Stimulated activated CD8-positive, alpha-beta memory T cell treated with anti-CD3 and anti-CD28 coated beads, Interleukin-12 subunit alpha, Interleukin-12 subunit beta, amount 100 ng/mL, for 1 hour (primary cell): ENCODE measurements around the gene TRRAP.

ENCODE experiments used
- DNase-seq: peaks from one replicate; pipeline ENCODE4 v3.0.0-alpha.2; 2020; ENCODE audit warnings: low read depth

Gene TRRAP

DNA sequence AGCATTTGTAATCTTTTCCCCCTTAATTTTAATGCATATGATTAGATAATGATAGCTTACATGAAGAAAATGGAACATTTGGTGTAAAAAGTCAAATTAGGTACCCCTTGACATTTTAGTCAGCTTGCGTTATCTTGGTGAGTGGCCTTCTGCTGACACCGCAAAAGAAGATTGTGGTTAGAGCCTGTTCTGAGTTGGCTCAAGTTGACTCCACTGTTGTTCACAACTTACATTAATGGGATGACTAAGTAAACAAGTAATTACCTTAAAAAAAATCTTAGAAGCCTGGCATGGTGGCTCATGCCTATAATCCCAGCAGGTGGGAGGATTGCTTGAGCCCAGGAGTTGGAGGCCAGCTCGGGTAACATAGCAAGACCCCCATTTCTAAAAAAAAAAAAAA, 24.2 kb downstream of the TRRAP start:
- DNase-seq, result no peak

- no peak for DNase-seq
Observed at GRCh38 chr7:98903246-98903645, 24.9 kb downstream of the TRRAP start.

DNA sequence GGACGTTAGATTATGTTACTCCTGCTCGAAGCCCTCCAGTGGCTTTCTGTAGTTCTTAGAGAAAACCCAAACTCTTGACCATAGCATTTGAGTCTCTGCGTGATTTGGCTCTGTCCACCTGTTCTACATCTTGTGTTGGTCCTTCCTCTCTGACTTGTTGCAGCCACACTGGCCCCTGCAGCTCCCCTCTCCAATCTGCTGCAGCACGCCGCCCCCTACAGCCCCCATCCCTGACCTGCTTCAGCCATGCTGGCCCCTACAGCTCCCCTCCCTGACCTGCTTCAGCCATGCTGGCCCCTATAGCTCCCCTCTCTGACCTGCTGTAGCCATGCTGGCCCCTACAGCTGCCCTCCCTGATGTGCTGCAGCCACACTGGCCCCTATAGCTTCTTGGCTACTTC, 29.2 kb downstream of the TRRAP start:
- no peak for DNase-seq

- DNase-seq, result no peak
Observed at GRCh38 chr7:98908585-98908984, 30.3 kb downstream of the TRRAP start.

DNA sequence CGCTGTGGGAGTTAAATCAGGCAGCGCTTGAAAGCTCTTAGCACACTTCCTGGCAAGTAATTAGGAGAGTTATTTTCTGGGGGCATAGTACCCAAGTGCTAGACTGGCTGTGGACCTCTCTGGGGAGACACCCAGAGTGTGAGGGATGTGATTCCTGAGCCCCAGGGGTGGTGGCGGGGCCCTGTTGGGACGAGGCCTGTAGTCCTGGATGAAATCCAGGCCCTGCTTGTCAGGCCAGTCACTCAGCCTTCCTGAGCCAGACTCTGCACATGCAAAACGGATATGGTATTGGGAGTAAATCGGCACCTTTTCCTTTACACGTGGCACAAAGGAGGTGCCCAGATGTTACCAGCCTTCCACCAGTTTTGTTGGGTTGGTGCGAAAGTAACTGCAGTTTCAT, 31.2 kb downstream of the TRRAP start:
- no peak for DNase-seq

GRCh38 chr7:98910427-98910826, 32.1 kb downstream of the TRRAP start:
- DNase-seq, result no peak

GRCh38 chr7:98911916-98912315, 33.6 kb downstream of the TRRAP start:
- no peak for DNase-seq

DNA sequence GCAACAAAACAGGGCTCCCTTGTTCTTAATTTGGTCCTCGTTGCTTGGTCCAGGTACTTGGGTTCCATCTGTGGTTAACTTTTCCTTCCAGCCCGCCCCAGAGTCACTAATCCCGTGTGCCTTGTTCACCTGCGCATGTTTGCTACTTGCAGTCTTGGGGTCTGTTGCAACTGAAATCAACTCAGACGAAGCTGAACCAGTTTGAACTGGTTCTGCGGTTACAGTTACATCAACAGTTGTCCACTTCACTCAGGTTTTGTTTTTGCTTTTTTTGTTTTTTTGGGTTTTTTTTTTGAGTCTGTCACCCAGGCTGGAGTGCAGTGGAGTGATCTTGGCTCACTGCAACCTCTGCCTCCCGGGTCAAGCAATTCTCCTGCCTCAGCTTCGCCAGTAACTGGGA, 34.7 kb downstream of the TRRAP start:
- no peak for DNase-seq

GRCh38 chr7:98913612-98914011, 35.3 kb downstream of the TRRAP start:
- DNase-seq, result no peak

GRCh38 chr7:98917331-98917730, 39.0 kb downstream of the TRRAP start:
- no peak for DNase-seq

DNA sequence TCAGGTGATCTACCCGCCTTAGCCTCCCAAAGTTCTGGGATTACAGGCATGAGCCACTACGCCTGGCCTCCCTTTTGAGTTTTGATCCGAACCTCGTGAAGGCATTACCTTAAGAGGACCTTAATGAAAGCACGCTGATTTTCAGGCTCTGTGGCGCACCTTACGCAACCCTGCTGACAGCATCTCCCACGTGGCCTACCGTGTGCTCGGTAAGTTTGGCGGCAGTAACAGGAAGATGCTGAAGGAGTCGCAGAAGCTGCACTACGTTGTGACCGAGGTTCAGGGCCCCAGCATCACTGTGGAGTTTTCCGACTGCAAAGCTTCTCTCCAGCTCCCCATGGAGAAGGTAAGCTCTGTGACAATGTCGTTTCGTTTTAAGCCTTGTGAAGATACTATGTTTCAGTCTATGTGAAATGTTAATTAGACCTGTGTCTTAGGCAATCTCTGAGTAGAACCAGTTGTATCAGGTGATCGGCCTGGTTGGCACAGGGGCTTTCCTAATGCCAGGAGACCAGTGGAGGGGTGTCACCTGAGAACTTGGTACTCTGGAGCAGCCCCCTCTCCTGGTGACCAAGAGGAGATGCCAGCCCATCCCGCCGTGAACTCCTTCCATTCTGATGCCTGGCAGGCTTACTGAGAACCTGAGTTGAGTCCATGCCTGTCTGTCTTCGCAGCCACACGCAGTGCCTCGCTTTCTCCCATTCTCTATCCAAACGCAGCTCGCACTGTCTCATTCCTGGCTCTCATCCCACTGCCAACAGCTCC, 43.5 kb downstream of the TRRAP start:
- DNase-seq, result no peak

- DNase-seq, result no peak
Observed at GRCh38 chr7:98922392-98923187, 44.3 kb downstream of the TRRAP start.

- DNase-seq, result no peak
Observed at GRCh38 chr7:98923512-98923911, 45.2 kb downstream of the TRRAP start.

DNA sequence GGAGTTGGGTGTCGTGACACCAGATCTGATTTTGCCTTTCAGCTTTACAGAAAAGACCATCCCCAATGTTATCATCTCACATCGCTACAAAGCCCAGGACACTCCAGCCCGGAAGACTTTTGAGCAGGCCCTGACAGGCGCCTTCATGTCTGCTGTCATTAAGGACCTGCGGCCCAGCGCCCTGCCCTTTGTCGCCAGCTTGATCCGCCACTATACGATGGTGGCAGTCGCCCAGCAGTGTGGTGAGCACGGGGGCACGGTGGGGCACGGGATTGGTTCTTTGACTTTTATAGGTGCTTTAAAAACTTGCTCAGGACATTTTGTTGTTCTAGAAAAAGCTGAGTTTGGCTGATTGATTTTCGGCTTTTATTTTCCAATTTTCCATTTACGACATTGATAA, 48.8 kb downstream of the TRRAP start:
- DNase-seq, result no peak

GRCh38 chr7:98930464-98930863, 52.1 kb downstream of the TRRAP start:
- DNase-seq, result no peak

- DNase-seq, result peak; percentile 5
Observed at GRCh38 chr7:98930921-98931320, 52.6 kb downstream of the TRRAP start.

GRCh38 chr7:98933321-98933720, 55.0 kb downstream of the TRRAP start:
- no peak for DNase-seq

GRCh38 chr7:98934267-98934666, 55.9 kb downstream of the TRRAP start:
- DNase-seq, result no peak

DNA sequence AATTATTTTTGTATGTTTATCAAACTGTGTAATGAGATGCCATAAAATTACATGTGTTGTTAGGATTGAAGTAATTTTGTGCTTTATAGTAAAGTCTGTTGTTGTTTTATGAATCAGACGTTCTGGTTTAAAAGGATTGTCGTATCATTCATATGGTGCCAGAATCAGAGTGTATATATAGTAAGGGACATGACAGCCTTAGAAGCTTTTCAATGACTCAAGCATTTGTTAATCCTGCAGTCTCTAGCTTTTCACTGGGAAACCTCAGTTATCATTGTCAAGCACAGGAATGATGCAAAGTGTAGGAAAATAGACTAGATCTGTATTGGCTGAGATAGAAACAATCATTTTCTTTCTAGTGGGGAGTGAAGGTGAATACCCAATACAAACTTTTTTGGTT, 57.5 kb downstream of the TRRAP start:
- no peak for DNase-seq

DNA sequence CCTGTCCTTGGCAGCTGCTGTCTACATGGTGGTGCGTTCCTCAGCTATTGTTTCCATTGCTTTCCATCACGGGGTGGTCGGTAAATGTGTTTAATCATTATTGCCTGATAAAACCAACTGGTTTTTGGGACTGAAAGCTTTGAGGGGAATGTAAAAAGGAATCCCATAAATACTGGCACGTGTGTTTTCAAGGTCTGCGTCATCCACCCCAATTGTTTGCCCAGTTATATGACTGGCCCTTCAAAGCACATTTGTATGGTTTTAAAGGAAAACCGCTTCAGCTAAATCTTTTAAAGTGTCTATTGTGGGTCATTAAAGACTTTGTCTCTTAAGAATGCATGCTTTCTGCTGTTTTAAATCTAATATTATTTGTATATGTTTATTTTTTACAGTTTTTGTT, 65.0 kb downstream of the TRRAP start:
- DNase-seq, result no peak

DNA sequence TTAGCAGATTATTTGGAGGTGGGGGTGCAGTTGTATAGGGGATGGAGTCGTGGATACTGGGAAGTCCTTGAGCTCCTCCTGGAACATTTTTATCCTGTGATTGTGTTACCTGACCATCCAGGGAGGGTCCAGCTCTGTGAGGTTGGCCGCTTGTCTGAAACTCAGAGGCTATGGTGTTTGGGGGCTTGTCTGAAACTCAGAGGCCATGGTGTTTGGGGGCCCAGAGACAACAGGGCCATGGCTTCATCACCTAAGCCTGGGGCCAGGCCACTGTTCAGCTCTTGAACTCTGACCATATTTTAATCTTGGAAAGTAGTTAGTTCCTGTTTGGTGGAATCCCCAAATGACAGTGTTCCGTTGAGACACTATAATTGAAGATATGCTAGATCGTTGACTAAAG, 66.1 kb downstream of the TRRAP start:
- DNase-seq, result no peak

DNA sequence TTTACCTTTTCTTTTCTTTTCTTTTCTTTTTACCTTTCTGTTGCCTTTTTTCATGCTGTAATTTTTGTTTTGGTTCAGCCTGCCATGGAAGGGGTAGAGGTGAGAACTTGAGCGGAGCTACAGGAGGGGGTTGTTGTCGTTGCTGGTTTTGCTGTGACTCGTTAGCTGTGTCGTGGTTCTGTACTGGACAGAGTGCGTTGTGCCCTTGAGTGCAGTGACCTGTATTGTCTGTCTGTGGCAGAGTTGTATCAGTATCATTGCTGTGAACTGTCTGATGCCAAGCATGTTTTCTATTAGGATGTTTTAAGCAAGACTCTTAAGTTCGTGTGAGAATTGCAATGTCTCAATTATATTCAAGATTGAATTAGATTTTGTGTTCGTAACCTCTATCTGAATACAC, 67.5 kb downstream of the TRRAP start:
- no peak for DNase-seq

DNA sequence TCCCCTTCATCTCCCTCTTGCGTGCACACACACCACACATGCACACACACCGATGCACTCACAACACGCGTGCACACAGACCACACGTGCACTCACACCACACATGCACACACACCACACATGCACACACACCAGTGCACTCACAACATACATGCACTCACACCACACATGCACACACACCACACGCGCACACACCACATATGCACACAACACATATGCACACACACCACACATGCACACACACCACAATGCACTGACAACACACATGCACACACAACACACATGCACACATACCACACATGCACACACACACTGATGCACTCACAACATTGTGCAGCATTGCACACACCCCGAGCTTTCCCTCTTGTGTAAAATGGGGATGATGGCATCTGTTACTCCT, 68.1 kb downstream of the TRRAP start:
- no peak for DNase-seq
